NCI-H1048 (cell line): ENCODE measurements around the gene IFT43.

Experiments used
- DNase-seq: peaks from one replicate; lab custom pipeline; 2025; lab: John Stamatoyannopoulos, UW

IFT43 gene

DNA sequence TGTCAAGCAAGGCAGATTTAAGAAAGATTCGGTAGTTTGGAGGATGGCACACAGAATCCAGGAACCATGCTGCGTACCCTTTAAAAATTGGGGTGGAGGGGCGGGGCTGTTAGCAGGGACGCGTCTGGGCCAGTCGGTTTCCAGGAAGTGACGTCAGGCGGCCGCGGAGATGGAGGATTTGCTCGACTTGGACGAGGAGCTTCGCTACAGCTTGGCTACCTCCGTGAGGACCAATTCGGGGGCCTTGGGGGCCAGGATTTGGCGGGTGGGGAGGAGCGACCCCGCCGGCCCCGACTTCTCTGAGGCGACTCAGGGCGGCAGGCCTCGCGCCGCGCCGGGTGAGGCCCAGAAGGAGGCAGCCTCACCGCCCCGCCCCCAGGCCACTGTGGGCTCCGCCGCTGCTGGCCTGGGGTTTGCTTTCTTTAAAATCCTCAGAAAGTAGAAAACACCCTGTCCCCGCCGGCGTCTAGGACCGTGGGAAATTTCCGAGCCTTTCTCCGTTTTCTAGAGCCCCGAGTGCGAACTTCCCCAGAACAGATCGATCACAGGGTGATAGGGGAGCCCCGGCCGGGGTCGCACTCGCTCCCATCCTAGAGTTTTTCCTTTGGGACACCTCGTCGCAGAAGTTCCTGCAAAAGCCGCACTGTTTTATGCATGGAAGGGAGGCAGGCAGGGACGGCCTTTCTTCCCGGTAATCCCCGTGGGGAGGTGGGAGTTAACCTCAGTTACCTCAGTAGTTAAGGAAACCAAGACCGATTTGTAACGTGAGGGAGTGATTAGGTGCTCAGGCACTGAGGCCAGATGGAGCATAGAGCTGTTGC lies at the start of gene IFT43:
Gene IFT43 (plus strand): TSS at position 146 of the 821 bp plus-strand sequence. CDS start 24 bp downstream, at position 170.
- DNase-seq = peak; percentile 61

DNA sequence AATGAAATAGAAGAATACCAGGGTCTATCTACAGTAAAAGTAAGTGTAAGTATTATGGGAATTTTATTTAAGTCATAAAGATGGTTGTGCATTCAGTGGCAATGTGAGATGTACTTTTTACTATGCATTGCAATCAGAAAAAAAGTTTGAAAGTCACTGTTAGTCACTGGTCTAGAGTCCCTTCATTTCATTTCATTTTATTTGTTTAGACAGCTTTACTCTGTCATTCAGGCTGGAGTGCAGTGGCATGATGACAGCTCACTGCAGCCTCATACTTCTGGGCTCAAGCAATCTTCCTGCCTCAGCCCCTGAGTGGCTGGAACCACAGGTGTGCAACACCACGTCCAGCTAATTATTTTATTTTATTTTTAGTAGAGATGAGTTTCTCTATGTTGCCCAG lies 46.4 kb upstream of the IFT43 start:
- DNase-seq = no peak

- DNase-seq = no peak
Observed at GRCh38 chr14:75941030-75941429, 44.5 kb upstream of the IFT43 start.

- no peak for DNase-seq
Observed at GRCh38 chr14:75944607-75945241, 40.8 kb upstream of the IFT43 start.

GRCh38 chr14:75946785-75947184 lies 38.8 kb upstream of the IFT43 start:
- no peak for DNase-seq

DNA sequence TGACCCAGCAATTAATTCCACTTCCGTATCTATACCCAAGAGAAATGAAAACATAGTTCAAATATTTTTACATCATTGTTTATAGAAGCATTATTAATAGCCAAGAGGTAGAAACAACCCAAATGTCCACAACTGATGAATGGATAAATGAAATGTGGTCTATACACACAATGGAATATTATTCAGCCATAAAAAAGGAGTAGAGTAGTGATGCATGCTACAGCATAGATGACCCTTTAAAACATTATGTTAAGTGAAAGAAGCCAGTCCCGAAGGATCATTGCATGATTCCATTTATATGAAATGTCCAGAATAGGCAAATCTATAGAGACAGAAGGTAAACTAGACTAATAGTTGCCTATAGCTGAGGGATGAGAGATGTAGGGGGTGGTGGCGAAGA lies 33.1 kb upstream of the IFT43 start:
- DNase-seq = no peak

GRCh38 chr14:75959031-75959430 lies 26.5 kb upstream of the IFT43 start:
- no peak for DNase-seq

DNA sequence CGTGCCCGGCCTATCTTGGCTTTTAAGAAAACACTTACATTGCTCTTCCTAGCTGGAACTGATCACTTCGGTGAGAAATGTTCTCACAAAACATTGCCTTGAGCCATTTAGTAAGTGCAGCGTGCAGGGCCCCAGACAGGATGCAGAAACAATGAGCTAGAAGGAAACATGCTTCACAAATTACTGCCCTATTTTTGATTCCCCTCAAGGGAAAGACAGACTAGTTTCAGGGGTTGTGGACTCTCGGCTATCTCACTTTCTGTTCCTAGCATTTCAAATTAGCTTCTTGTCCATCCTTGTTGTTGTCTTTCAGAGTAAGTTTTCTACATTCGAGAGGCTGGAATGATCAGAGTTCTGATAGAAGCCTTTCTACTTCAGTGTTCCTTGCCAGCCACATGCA lies 25.3 kb upstream of the IFT43 start:
- DNase-seq = no peak

- DNase-seq = no peak
Observed at GRCh38 chr14:75961662-75962061, 23.9 kb upstream of the IFT43 start.

DNA sequence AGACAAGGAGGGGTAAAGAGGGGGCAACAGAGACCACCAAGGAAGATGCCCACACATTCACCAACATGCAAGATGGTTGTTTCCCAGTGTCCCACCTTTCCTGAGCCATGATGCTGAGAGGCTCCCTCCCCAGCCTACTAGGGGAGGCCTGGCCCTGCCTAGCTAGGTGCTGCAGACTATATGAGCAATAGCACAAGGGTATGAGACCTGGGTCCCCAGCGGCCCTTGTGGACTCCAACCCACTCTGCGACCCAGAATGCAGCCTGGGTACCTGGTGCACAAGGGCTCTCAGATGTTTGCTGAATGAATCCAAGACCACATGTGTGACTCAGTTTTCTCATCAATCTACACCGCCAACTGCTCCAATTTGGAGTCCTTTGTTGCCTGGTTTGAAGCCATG lies 17.7 kb upstream of the IFT43 start:
- no peak for DNase-seq

- DNase-seq = no peak
Observed at GRCh38 chr14:75968456-75968855, 17.1 kb upstream of the IFT43 start.

GRCh38 chr14:75969126-75969525 lies 16.4 kb upstream of the IFT43 start:
- no peak for DNase-seq

DNA sequence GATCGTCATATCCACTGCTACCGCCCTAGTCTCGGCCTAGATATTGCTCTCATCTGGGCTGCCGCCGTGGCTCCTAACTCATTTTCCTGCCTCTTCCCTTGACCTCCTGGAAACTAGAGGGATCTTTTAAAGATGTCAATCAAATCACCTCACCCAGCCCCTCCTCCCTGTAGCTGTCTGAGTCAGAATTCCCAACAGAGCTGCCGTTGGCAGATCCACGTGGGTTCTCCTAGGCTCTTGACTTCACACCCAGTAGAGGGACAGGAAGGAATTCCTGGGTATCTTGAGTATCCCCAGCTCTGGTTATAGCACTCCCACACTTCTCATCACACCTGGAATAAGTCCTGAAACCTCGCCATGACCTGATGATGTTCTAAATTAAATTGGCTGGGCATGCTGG lies 15.7 kb upstream of the IFT43 start:
- DNase-seq = no peak

- DNase-seq = no peak
Observed at GRCh38 chr14:75970989-75971388, 14.6 kb upstream of the IFT43 start.

GRCh38 chr14:75971509-75971908 lies 14.1 kb upstream of the IFT43 start:
- no peak for DNase-seq

GRCh38 chr14:75972801-75973421 lies 12.7 kb upstream of the IFT43 start:
- no peak for DNase-seq

DNA sequence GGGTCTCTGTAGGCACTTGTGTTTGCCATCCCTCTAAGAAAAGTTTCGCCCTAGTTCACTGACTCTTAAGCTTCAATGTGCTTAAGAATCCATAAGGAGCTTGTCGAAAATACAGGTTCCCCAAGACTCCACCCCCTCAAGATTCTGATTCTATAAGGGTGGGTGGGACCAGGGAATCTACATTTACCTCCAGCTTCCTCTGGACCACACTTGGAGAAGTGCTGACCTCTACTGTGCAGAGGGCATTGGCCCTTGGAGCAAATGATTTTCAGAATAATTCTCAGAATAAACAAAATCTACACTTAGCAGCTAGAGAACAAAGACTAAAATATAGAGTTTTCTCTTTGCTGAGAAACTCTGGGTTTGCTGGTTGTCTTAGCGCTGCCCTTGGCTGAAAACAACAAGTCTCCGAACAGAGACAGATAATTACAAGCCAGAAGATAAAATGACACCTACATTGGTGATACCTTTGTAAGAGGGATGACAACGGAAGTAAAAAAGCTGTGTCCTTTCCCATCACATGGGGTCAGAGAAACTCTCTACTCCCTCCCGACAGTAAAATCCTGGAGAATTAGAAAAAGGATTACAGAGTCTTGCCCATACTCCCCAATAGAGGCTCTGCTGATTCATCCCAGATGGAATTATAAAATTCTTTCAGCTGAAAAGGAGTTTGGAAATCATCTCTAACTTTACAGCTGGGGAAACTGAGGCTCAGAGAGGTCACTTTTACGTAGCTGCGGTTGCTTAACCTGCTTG lies 8.6 kb upstream of the IFT43 start:
- no peak for DNase-seq

- DNase-seq = no peak
Observed at GRCh38 chr14:75977582-75977943, 8.0 kb upstream of the IFT43 start.

GRCh38 chr14:75978249-75978731 lies 7.3 kb upstream of the IFT43 start:
- DNase-seq = no peak

- no peak for DNase-seq
Observed at GRCh38 chr14:75979071-75979571, 6.4 kb upstream of the IFT43 start.

DNA sequence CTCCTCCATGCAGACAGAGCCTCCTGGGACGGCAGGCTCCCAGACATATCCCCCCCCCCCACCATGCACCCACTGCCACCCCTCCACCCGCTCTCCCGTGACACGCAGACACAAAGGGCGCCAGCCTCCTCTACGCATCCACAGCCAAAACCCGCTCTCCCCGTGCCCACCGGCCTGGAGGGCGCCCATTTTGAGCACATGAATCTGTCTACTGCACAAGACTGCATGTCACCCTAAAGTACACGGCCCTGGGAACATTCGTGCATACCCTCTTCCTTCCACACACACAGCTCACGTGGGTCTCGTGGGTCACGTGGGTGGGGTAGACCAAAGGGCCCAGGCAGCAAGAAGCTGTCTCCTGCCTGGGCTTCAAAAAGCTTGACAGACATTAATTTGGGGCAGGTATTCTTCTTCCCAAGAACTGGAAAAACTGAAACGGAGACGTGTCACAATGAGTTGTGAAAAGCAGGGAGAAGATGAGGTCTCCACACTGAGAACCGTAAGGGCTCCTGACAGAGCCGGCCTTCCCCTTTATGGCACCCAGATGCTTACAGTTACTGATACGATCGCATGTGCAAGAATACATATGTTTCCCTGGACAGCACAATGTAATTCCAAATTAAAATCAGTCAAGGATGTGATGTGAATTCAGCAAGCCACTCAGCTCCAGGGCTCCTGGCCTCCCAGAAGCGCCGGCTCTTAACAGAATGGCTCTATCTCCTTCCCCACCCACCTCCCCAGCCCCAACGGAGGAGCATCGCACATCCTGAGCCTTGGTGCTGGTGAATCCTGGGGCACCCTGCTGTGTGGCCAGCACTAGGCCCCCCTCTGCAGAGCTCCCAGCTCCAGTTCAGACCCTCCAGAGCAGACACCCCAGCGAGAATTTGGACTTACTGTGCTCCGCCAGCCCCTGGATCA lies 5.7 kb upstream of the IFT43 start:
- DNase-seq = no peak
